Measurements from ENCODE around the gene KRT16.

The KRT16 gene

DNA sequence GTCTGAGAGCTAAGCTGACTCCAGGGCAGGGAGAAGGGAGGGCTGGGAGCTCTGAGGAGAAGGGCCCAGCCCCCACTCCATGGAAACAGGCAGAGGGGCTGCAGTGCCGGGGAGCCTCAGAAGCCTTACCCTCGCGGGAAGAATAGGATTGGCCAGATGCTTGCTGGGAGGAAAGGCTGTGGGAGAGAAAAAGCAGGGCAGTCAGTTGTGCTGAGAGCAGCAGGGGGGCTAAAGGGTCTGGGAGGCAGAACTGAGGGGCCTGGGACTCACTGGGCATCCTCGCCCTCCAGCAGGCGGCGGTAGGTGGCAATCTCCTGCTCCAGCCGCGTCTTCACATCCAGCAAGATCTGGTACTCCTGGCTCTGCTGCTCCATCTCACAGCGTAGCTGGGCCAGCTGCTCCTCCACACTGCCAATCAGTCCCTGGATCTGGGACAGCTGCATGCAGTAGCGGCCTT lies 2.5 kb downstream of the KRT16 start:
- TF ChIP-seq RAD21 (IDR thresholded peaks at IDR 0.05; ENCODE audit: low read depth) = 0 out of 2 replicates have a peak, but pooled peaks have one; percentile 18

- TF ChIP-seq, protein P1, sequence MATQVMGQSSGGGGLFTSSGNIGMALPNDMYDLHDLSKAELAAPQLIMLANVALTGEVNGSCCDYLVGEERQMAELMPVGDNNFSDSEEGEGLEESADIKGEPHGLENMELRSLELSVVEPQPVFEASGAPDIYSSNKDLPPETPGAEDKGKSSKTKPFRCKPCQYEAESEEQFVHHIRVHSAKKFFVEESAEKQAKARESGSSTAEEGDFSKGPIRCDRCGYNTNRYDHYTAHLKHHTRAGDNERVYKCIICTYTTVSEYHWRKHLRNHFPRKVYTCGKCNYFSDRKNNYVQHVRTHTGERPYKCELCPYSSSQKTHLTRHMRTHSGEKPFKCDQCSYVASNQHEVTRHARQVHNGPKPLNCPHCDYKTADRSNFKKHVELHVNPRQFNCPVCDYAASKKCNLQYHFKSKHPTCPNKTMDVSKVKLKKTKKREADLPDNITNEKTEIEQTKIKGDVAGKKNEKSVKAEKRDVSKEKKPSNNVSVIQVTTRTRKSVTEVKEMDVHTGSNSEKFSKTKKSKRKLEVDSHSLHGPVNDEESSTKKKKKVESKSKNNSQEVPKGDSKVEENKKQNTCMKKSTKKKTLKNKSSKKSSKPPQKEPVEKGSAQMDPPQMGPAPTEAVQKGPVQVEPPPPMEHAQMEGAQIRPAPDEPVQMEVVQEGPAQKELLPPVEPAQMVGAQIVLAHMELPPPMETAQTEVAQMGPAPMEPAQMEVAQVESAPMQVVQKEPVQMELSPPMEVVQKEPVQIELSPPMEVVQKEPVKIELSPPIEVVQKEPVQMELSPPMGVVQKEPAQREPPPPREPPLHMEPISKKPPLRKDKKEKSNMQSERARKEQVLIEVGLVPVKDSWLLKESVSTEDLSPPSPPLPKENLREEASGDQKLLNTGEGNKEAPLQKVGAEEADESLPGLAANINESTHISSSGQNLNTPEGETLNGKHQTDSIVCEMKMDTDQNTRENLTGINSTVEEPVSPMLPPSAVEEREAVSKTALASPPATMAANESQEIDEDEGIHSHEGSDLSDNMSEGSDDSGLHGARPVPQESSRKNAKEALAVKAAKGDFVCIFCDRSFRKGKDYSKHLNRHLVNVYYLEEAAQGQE (IDR thresholded peaks at IDR 0.05; ENCODE audit: low read depth) = no peak
- no peak for TF ChIP-seq USF1 (IDR thresholded peaks at IDR 0.05)
- TF ChIP-seq TCF12 (IDR thresholded peaks at IDR 0.05; ENCODE audit: low read depth) = no peak
- no peak for TF ChIP-seq RAD21 (IDR thresholded peaks at IDR 0.05; ENCODE audit: low read depth)
- no peak for TF ChIP-seq CREB1 (IDR thresholded peaks at IDR 0.05; ENCODE audit: low read depth)
- no peak for TF ChIP-seq CEBPB (IDR thresholded peaks at IDR 0.05)
- TF ChIP-seq EP300 (IDR thresholded peaks at IDR 0.05; ENCODE audit: borderline replicate concordance) = no peak
- TF ChIP-seq EGR1 (IDR thresholded peaks at IDR 0.05) = no peak
- TF ChIP-seq FOXM1 (IDR thresholded peaks at IDR 0.05; ENCODE audit: borderline replicate concordance, low read depth) = no peak
- TF ChIP-seq, protein P2, sequence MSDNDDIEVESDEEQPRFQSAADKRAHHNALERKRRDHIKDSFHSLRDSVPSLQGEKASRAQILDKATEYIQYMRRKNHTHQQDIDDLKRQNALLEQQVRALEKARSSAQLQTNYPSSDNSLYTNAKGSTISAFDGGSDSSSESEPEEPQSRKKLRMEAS (IDR thresholded peaks at IDR 0.05) = no peak
These were observed 10.0 kb downstream of the KRT16 start for GRCh38 chr17:41602524-41602923.

DNA sequence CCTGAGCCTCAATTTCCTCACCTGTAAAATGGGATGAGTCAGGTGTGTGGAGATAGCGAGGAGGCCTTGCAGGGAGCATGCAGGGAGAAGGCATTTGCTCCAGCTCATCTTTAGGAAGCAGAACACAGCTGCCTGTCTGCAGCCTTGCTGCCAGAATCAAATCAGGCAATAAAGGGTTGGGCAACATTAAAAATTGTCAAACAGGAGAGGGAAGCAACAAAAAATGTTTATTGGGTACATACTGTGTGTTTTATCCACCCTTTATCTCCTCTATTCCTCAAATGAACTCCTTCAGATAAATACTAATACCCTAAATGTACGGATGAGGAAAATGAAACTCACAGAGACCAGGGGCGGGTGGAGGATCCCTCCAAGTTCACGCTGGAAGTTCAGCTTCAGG lies 12.2 kb downstream of the KRT16 start:
- TF ChIP-seq CREB1 (IDR thresholded peaks at IDR 0.05; ENCODE audit: low read depth) = no peak
- TF ChIP-seq EP300 (IDR thresholded peaks at IDR 0.05; ENCODE audit: borderline replicate concordance) = no peak
- no peak for TF ChIP-seq ZBTB7A (IDR thresholded peaks at IDR 0.05; ENCODE audit: low read depth)
- TF ChIP-seq USF1 (IDR thresholded peaks at IDR 0.05) = no peak
- TF ChIP-seq TEAD4 (IDR thresholded peaks at IDR 0.05) = no peak
- TF ChIP-seq RAD21 (IDR thresholded peaks at IDR 0.05; ENCODE audit: low read depth) = no peak
- TF ChIP-seq FOXM1 (IDR thresholded peaks at IDR 0.05; ENCODE audit: borderline replicate concordance, low read depth) = no peak
- no peak for TF ChIP-seq YY1 (IDR thresholded peaks at IDR 0.05; ENCODE audit: low read depth)
- TF ChIP-seq NFIC (IDR thresholded peaks at IDR 0.05) = no peak
- TF ChIP-seq CEBPB (IDR thresholded peaks at IDR 0.05) = no peak
- no peak for TF ChIP-seq EGR1 (IDR thresholded peaks at IDR 0.05)
- no peak for TF ChIP-seq TAF1 (IDR thresholded peaks at IDR 0.05; ENCODE audit: low read depth)
- TF ChIP-seq TCF12 (IDR thresholded peaks at IDR 0.05; ENCODE audit: low read depth) = no peak
- TF ChIP-seq, protein P1 (IDR thresholded peaks at IDR 0.05; ENCODE audit: low read depth) = no peak
- TF ChIP-seq, protein P2 (IDR thresholded peaks at IDR 0.05) = no peak

GRCh38 chr17:41599680-41600079 lies 12.9 kb downstream of the KRT16 start:
- TF ChIP-seq, protein P2 (IDR thresholded peaks at IDR 0.05) = no peak
- TF ChIP-seq EP300 (IDR thresholded peaks at IDR 0.05; ENCODE audit: borderline replicate concordance) (no peak), CREB1 (IDR thresholded peaks at IDR 0.05; ENCODE audit: low read depth) (no peak)

DNA sequence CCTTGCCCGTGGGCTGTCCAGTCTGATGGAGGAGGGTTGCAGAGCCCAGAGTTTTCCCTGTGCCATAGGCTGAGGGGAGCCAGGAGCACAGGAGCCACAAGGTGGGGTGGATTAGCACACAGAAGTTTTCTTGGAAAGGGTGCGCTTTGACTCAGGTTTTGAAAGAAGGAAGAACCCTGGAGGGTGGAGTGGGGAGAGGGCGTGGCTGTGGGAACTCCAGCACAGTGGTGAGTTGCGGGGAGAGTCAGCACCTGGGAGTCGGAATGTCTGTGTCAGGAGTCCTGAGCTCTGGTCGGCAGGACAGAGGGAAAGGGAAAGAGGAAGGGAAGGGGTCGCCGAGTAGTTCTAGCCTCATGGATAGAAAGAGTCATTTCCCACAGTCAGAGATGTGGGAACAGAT lies 17.0 kb downstream of the KRT16 start:
- TF ChIP-seq RAD21 (IDR thresholded peaks at IDR 0.05; ENCODE audit: low read depth) (no peak), CEBPB (IDR thresholded peaks at IDR 0.05) (no peak), USF1 (IDR thresholded peaks at IDR 0.05) (no peak), FOXM1 (IDR thresholded peaks at IDR 0.05; ENCODE audit: borderline replicate concordance, low read depth) (no peak), CREB1 (IDR thresholded peaks at IDR 0.05; ENCODE audit: low read depth) (no peak), ZBTB7A (IDR thresholded peaks at IDR 0.05; ENCODE audit: low read depth) (no peak), TCF12 (IDR thresholded peaks at IDR 0.05; ENCODE audit: low read depth) (no peak), EP300 (IDR thresholded peaks at IDR 0.05; ENCODE audit: borderline replicate concordance) (no peak)
- TF ChIP-seq, protein P2 (IDR thresholded peaks at IDR 0.05) = no peak
- TF ChIP-seq, protein P1 (IDR thresholded peaks at IDR 0.05; ENCODE audit: low read depth) = no peak
